IPS-11a (cell line): ENCODE data around the gene PTRHD1.

Experiments
- H3K4me3 ChIP-seq: one replicate; pipeline ENCODE4 v1.5.1; 2013; ENCODE audit warnings: low read depth, low read length, control low read depth

The PTRHD1 gene

GRCh38 chr2:24830786-24831185 lies 37.6 kb upstream of the PTRHD1 start:
- no peak overlapping the region for H3K4me3 ChIP-seq

- no peak overlapping the region for H3K4me3 ChIP-seq
Measured at GRCh38 chr2:24830351-24830750, 37.2 kb upstream of the PTRHD1 start.

GRCh38 chr2:24828238-24828996 lies 35.2 kb upstream of the PTRHD1 start:
- H3K4me3 ChIP-seq = no peak overlapping the region

GRCh38 chr2:24827321-24828237 lies 34.4 kb upstream of the PTRHD1 start:
- no peak overlapping the region for H3K4me3 ChIP-seq

- no peak overlapping the region for H3K4me3 ChIP-seq
Measured at GRCh38 chr2:24826773-24827145, 33.6 kb upstream of the PTRHD1 start.

- H3K4me3 ChIP-seq = no peak overlapping the region
Measured at GRCh38 chr2:24825883-24826772, 32.9 kb upstream of the PTRHD1 start.

- no peak overlapping the region for H3K4me3 ChIP-seq
Measured at GRCh38 chr2:24824966-24825882, 32.0 kb upstream of the PTRHD1 start.

- no peak overlapping the region for H3K4me3 ChIP-seq
Measured at GRCh38 chr2:24824071-24824588, 30.9 kb upstream of the PTRHD1 start.

GRCh38 chr2:24822049-24822706 lies 29.0 kb upstream of the PTRHD1 start:
- H3K4me3 ChIP-seq = no peak overlapping the region

- H3K4me3 ChIP-seq = no peak overlapping the region
Measured at GRCh38 chr2:24821433-24821891, 28.3 kb upstream of the PTRHD1 start.

- H3K4me3 ChIP-seq = no peak overlapping the region
Measured at GRCh38 chr2:24820598-24821432, 27.6 kb upstream of the PTRHD1 start.

GRCh38 chr2:24820175-24820513 lies 27.0 kb upstream of the PTRHD1 start:
- no peak overlapping the region for H3K4me3 ChIP-seq

- no peak overlapping the region for H3K4me3 ChIP-seq
Measured at GRCh38 chr2:24819442-24820174, 26.4 kb upstream of the PTRHD1 start.

- no peak overlapping the region for H3K4me3 ChIP-seq
Measured at GRCh38 chr2:24818721-24819167, 25.6 kb upstream of the PTRHD1 start.

- H3K4me3 ChIP-seq = no peak overlapping the region
Measured at GRCh38 chr2:24816884-24817283, 23.7 kb upstream of the PTRHD1 start.

- H3K4me3 ChIP-seq = no peak overlapping the region
Measured at GRCh38 chr2:24816404-24816803, 23.2 kb upstream of the PTRHD1 start.

GRCh38 chr2:24815171-24815570 lies 22.0 kb upstream of the PTRHD1 start:
- no peak overlapping the region for H3K4me3 ChIP-seq

- no peak overlapping the region for H3K4me3 ChIP-seq
Measured at GRCh38 chr2:24814516-24814915, 21.3 kb upstream of the PTRHD1 start.
